Effector CD8-positive, alpha-beta T cell (primary cell): ENCODE data around the gene OR5AP2.
"Not testable (repeated sequence)": the region's sequence is repeated elsewhere in the genome, so short reads cannot be mapped to it uniquely, and the experiment has no call there.

Experiments used
- DNase-seq: peaks from one replicate; lab custom pipeline; 2025; lab: John Stamatoyannopoulos, UW
- total RNA-seq, 4 experiments: gene quantifications; one replicate each; lab custom pipeline; 2026; lab: John Stamatoyannopoulos, UW

Gene OR5AP2
- total RNA-seq, result 0 reads per million in 4 experiments

GRCh38 chr11:56642339-56642738, at the start of gene OR5AP2:
OR5AP2 (minus strand) TSS chr11:56642439; CDS start chr11:56642439, 0 bp downstream.
- no peak for DNase-seq

GRCh38 chr11:56691179-56691578, 48.9 kb upstream of the OR5AP2 start:
- not testable (repeated sequence) for DNase-seq

GRCh38 chr11:56688554-56689100, 46.4 kb upstream of the OR5AP2 start:
- no peak for DNase-seq

- DNase-seq, result no peak
Measured at GRCh38 chr11:56670984-56671383, 28.7 kb upstream of the OR5AP2 start.

- no peak for DNase-seq
Measured at GRCh38 chr11:56663386-56663785, 21.1 kb upstream of the OR5AP2 start, which contains the start of gene OR5AR1. OR5AR1 (plus strand) TSS chr11:56663686; CDS start chr11:56663686, 0 bp downstream.

GRCh38 chr11:56659755-56660154, 17.5 kb upstream of the OR5AP2 start:
- DNase-seq, result no peak

GRCh38 chr11:56637500-56637899, 4.7 kb downstream of the OR5AP2 start:
- DNase-seq, result no peak

GRCh38 chr11:56636861-56637260, 5.4 kb downstream of the OR5AP2 start:
- no peak for DNase-seq

- no peak for DNase-seq
Measured at GRCh38 chr11:56632329-56632728, 9.9 kb downstream of the OR5AP2 start.

GRCh38 chr11:56625946-56626345, 16.3 kb downstream of the OR5AP2 start:
- DNase-seq, result no peak

- DNase-seq, result no peak
Measured at GRCh38 chr11:56624661-56625110, 17.6 kb downstream of the OR5AP2 start.

- DNase-seq, result no peak
Measured at GRCh38 chr11:56611174-56611573, 31.1 kb downstream of the OR5AP2 start.

- not testable (repeated sequence) for DNase-seq
Measured at GRCh38 chr11:56592088-56592717, 50.0 kb downstream of the OR5AP2 start.
